Upper lobe of right lung (tissue), 1 donor: ENCODE measurements around the gene CDS1. TPM values are rescaled to one million over a fixed set of nuclear protein-coding genes. Genes with fewer than 3 reads are reported as not detected.

Experiments used
- ATAC-seq: fragments of 200-7000 bp; cut with Tn5 transposase; one replicate; pipeline ENCODE4 v1.9.1; 2020; ENCODE audit warnings: mild to moderate bottlenecking, moderate library complexity
- DNase-seq: peaks from one replicate; pipeline ENCODE4 v3.0.0-alpha.2; 2020
- H3K27ac ChIP-seq: fragments of 200-600 bp; one replicate; pipeline ENCODE4 v1.8.0; 2022
- H3K27me3 ChIP-seq: fragments of 200-600 bp; one replicate; pipeline ENCODE4 v1.8.0; 2022; ENCODE audit warnings: mild to moderate bottlenecking
- H3K36me3 ChIP-seq: fragments of 200-600 bp; one replicate; pipeline ENCODE4 v1.8.0; 2022
- H3K4me1 ChIP-seq: fragments of 200-600 bp; one replicate; pipeline ENCODE4 v1.8.0; 2022
- H3K4me3 ChIP-seq: fragments of 200-600 bp; one replicate; pipeline ENCODE4 v1.8.0; 2022; ENCODE audit warnings: mild to moderate bottlenecking
- H3K9me3 ChIP-seq: fragments of 200-600 bp; one replicate; pipeline ENCODE4 v1.8.0; 2022
- intact Hi-C: fragments of 100-400 bp; cut with DNase I; formaldehyde crosslinking; loops from one replicate; pipeline ENCODE4 v1.11.0; 2022
- total RNA-seq: library from RNA; stranded (reverse); fragmentation: NEBNext Ultra II Directional; extraction: Animal tissue kit (Norgen Biotek cat#: 25700); gene quantifications from one replicate; pipeline ENCODE4 v1.2.1, GENCODE V29; 2021
- TF ChIP-seq, protein P1 (sequence below): fragments of 200-600 bp; IDR thresholded peaks from one replicate; pipeline ENCODE4 v1.8.0; 2022; ENCODE audit warnings: antibody characterized with exemption
- donor health status: DM: no; HTN: yes; CAD: no; lungs with severe emphysema.

CDS1 gene
- total RNA-seq, 1 donor from 2014 or later = 25.1 TPM

DNA sequence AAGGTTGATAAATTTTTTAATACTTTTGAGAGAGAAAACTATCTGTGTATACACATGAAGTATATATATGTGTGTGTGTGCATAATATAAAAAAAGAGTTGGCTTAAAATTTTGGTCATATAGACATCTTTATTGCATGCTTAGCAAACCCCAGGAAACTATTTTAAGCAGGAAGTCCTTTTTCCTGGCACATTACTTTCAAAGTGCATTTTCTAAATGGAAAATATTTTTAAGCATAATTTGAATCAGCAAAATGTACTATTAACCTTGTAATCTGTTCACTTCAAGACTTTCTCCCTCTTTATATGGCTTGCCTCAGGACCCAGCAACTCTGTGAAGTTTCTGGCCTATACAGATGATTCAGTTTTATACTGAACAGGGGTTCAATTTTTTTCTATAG is 106.3 kb downstream of the CDS1 start:
- Histone ChIP-seq H3K27ac (no peak overlapping the region), H3K4me1 (peaks cover 3% of the 10 kb centered on the region), H3K9me3 (no peaks in the 10 kb centered on the region), H3K27me3 (no peaks in the 10 kb centered on the region), H3K4me3 (no peak overlapping the region), H3K36me3 (peaks cover 83% of the 10 kb centered on the region)
- DNase-seq (no peak), ATAC-seq (no peak)
- intact Hi-C loops = no loop called here
- TF ChIP-seq, protein P1, sequence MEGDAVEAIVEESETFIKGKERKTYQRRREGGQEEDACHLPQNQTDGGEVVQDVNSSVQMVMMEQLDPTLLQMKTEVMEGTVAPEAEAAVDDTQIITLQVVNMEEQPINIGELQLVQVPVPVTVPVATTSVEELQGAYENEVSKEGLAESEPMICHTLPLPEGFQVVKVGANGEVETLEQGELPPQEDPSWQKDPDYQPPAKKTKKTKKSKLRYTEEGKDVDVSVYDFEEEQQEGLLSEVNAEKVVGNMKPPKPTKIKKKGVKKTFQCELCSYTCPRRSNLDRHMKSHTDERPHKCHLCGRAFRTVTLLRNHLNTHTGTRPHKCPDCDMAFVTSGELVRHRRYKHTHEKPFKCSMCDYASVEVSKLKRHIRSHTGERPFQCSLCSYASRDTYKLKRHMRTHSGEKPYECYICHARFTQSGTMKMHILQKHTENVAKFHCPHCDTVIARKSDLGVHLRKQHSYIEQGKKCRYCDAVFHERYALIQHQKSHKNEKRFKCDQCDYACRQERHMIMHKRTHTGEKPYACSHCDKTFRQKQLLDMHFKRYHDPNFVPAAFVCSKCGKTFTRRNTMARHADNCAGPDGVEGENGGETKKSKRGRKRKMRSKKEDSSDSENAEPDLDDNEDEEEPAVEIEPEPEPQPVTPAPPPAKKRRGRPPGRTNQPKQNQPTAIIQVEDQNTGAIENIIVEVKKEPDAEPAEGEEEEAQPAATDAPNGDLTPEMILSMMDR = no peak

DNA sequence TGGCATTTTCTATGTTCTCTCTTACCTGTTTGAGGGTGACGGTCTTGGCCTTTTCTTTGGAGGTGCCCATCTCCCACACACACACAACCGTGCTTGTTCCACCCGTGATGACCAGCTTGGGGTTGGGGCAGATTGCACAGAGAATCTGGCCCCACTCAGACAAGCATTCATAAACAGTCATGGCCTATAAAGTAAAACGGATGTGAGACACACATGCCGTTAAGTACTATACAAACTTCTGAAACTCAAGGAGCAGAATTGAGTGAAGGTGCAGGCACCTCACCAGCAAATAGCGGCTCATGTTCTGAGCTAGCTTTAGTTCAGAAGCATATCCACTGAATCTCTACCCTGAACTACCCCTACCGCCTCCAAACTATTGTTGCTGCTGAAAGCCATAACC is 107.6 kb downstream of the CDS1 start:
- TF ChIP-seq, protein P1 = no peak
- Histone ChIP-seq H3K36me3 (peaks cover 83% of the 10 kb centered on the region), H3K27me3 (no peaks in the 10 kb centered on the region), H3K4me3 (no peak overlapping the region), H3K9me3 (no peaks in the 10 kb centered on the region), H3K27ac (no peak overlapping the region), H3K4me1 (peaks cover 3% of the 10 kb centered on the region)
- intact Hi-C loops = no loop called here
- DNase-seq (no peak), ATAC-seq (no peak)

DNA sequence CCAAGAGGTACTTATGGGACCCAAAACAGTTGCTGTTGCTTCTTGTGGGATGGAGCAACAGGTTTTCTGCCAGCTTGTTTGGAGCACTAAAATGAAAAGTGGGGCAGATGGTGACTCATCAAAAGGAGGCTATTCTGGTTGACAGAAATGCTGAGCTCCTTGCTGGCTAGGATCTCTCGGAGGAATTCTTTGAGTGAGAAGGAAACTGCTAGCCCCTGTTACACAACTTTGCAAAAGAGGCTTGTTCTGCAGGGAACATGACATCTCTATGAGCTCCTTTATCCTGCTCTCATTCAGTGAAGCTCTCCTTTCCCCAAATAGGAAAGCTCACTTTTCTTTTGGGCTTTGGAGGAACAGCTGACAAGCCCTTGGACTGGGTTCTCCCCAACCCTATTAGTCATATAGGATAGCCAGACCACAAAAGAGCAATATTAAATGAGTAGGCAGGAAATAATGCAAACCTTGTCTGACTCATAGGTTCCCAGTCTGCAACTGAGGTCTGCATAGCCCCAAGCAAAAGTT is 108.3 kb downstream of the CDS1 start:
- Histone ChIP-seq H3K4me3 (no peak overlapping the region), H3K4me1 (peaks cover 3% of the 10 kb centered on the region), H3K27ac (no peak overlapping the region), H3K36me3 (peaks cover 85% of the 10 kb centered on the region), H3K9me3 (no peaks in the 10 kb centered on the region), H3K27me3 (no peaks in the 10 kb centered on the region)
- no peak for DNase-seq
- intact Hi-C loops = no loop called here
- peak; percentile 80 for ATAC-seq
- TF ChIP-seq, protein P1 = no peak

DNA sequence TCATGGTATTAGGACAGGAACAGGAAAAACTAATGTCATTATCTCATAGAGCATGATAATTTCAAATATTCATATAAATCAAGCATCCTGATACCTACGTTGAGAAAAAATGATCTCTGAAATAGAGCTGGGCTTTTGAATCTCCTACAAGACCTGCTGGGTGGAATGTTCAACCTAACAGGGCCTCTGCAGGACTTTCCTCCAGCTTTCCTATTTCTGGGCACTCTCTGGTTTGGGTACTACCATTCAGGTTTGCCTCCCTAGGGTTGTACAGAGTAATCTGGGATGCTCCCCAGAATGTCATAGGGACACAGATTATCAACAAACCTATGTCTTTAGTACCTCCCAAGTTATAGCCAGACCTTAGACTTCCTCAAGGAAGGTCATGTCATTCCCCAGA is 108.9 kb downstream of the CDS1 start:
- Histone ChIP-seq H3K27me3 (no peaks in the 10 kb centered on the region), H3K36me3 (peaks cover 85% of the 10 kb centered on the region), H3K27ac (no peak overlapping the region), H3K4me3 (no peak overlapping the region), H3K4me1 (peaks cover 3% of the 10 kb centered on the region), H3K9me3 (no peaks in the 10 kb centered on the region)
- intact Hi-C loops = no loop called here
- TF ChIP-seq, protein P1 = no peak
- ATAC-seq = no peak
- DNase-seq = no peak

DNA sequence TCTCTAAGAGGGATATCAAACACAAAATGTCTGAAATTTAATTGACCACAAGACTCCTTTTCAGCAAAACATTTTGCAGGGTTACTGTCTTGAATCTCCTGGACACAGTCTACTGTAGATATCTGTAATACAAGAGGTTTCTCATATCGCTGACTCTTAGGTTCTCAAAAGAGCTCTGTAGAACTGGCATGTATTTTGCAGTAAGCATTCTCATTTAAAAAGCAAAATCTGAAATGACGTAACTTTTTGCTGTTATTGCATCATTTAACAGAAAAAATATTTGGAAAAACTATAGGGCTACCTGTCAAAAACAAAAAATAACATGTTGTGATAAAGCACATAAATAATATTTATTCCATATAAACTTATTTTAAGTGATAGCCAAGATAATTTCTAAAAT is 114.2 kb downstream of the CDS1 start:
- TF ChIP-seq, protein P1 = no peak
- Histone ChIP-seq H3K27me3 (no peaks in the 10 kb centered on the region), H3K4me1 (no peaks in the 10 kb centered on the region), H3K27ac (no peak overlapping the region), H3K9me3 (no peaks in the 10 kb centered on the region), H3K4me3 (no peak overlapping the region), H3K36me3 (peaks cover 96% of the 10 kb centered on the region)
- DNase-seq = no peak
- no peak for ATAC-seq
- intact Hi-C loops = no loop called here

DNA sequence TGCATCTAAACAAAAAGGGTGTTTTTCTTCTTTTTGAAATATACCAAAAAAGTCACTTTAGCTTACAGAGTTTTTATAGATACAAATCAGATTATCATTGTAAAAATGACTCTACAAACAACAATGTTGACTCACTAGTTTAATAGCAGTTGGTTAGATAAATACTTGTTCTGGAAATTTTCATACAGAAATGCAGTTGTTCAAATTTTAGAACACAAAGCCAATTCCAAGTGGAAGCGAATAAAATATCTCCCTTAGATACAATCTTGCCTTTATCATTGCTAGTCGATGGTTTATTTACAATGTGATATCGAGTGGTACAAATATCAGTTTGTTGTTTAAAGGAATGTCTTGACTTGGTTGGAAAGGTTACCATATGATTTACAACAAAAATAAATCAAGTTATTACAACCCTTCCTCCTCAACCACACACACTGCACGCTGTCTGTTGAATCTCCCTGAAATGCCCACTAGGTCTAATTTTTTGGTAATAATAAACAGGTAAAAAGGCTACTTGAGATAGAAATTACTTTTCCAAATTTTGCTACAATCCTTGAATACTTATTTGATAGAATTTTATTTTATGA is 114.8 kb downstream of the CDS1 start:
- DNase-seq (no peak), ATAC-seq (no peak)
- H3K27ac ChIP-seq = no peak overlapping the region
- intact Hi-C loops = no loop called here
- no peaks in the 10 kb centered on the region for H3K27me3 ChIP-seq
- H3K36me3 ChIP-seq = peaks cover 96% of the 10 kb centered on the region
- H3K4me3 ChIP-seq = no peak overlapping the region
- no peaks in the 10 kb centered on the region for H3K4me1 ChIP-seq
- TF ChIP-seq, protein P1 = no peak
- no peaks in the 10 kb centered on the region for H3K9me3 ChIP-seq
